Parathyroid adenoma (tissue), 2 donors: Measurements from ENCODE around the gene FRA10AC1.

Source experiments
- H2AFZ ChIP-seq: fragments of 300-600 bp; sonication (generic); one replicate; pipeline ENCODE4 v1.7.0; 2017; ENCODE audit warnings: antibody characterized with exemption, mild to moderate bottlenecking
- H3K27ac ChIP-seq: fragments of 300-600 bp; sonication (generic); one replicate; pipeline ENCODE4 v1.7.0; 2017
- H3K27me3 ChIP-seq: fragments of 300-600 bp; sonication (generic); one replicate; pipeline ENCODE4 v1.7.0; 2017; ENCODE audit warnings: low read length; ENCODE audit not compliant: control insufficient read depth, insufficient read depth
- H3K36me3 ChIP-seq: fragments of 300-600 bp; sonication (generic); one replicate; pipeline ENCODE4 v1.7.0; 2017; ENCODE audit warnings: low read length; ENCODE audit not compliant: control insufficient read depth, insufficient read depth
- H3K4me1 ChIP-seq: fragments of 300-600 bp; sonication (generic); one replicate; pipeline ENCODE4 v1.7.0; 2017; ENCODE audit warnings: control low read depth
- H3K4me2 ChIP-seq: fragments of 300-600 bp; sonication (generic); one replicate; pipeline ENCODE4 v1.7.0; 2017; ENCODE audit warnings: low read length
- H3K4me3 ChIP-seq: fragments of 300-600 bp; sonication (generic); one replicate; pipeline ENCODE4 v1.7.0; 2017; ENCODE audit warnings: low read depth, low read length
- H3K79me2 ChIP-seq: fragments of 300-600 bp; sonication (generic); one replicate; pipeline ENCODE4 v1.7.0; 2017; ENCODE audit warnings: control low read depth
- H3K9ac ChIP-seq: fragments of 300-600 bp; sonication (generic); one replicate; pipeline ENCODE4 v1.7.0; 2017; ENCODE audit warnings: mild to moderate bottlenecking
- H3K9me3 ChIP-seq: fragments of 300-600 bp; sonication (generic); one replicate; pipeline ENCODE4 v1.7.0; 2017; ENCODE audit warnings: low read length; ENCODE audit not compliant: control insufficient read depth
- TF ChIP-seq, protein P1 (sequence below): fragments of 300-600 bp; sonication (generic); IDR thresholded peaks from one replicate; pipeline ENCODE4 v1.7.0; 2017; ENCODE audit warnings: antibody characterized with exemption, mild to moderate bottlenecking
- donor health status: primary hyperparathyroidism.

The FRA10AC1 gene

DNA sequence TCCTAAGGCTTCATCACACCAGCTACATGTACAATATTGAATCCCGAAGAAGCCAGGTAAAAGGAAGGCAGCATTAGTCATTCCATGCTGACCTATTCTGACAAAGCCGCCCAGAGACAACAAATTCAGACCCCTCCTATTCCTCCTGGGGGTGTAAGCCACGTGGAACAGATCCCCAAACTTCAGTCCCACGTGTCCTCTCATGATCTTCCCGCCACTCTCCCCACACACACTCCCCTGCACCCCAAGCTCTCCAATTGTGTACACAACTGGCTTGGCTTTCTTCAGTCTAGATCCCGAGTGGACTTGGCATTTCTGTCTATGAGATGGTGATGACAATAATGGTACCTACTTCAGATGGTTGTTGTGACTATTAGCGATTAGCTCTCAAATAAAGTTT is 81.5 kb downstream of the FRA10AC1 start:
- no peaks in the 10 kb centered on the region for H3K79me2 ChIP-seq
- no peaks in the 10 kb centered on the region for H3K9me3 ChIP-seq
- no peak overlapping the region for H2AFZ ChIP-seq
- H3K4me2 ChIP-seq = no peak overlapping the region
- no peaks in the 10 kb centered on the region for H3K36me3 ChIP-seq
- H3K4me1 ChIP-seq = no peaks in the 10 kb centered on the region
- no peak overlapping the region for H3K9ac ChIP-seq
- TF ChIP-seq, protein P1, sequence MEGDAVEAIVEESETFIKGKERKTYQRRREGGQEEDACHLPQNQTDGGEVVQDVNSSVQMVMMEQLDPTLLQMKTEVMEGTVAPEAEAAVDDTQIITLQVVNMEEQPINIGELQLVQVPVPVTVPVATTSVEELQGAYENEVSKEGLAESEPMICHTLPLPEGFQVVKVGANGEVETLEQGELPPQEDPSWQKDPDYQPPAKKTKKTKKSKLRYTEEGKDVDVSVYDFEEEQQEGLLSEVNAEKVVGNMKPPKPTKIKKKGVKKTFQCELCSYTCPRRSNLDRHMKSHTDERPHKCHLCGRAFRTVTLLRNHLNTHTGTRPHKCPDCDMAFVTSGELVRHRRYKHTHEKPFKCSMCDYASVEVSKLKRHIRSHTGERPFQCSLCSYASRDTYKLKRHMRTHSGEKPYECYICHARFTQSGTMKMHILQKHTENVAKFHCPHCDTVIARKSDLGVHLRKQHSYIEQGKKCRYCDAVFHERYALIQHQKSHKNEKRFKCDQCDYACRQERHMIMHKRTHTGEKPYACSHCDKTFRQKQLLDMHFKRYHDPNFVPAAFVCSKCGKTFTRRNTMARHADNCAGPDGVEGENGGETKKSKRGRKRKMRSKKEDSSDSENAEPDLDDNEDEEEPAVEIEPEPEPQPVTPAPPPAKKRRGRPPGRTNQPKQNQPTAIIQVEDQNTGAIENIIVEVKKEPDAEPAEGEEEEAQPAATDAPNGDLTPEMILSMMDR = no peak
- H3K4me3 ChIP-seq = no peak overlapping the region
- no peak overlapping the region for H3K27ac ChIP-seq
- H3K27me3 ChIP-seq = no peaks in the 10 kb centered on the region
